ACC112 (cell line): ENCODE measurements around the gene MRPS18A.

Source experiments
- H2AFZ ChIP-seq: fragments of 200-600 bp; sonication (generic); one replicate; pipeline ENCODE4 v1.6.0; 2017; ENCODE audit warnings: antibody characterized with exemption, low read length; ENCODE audit not compliant: unreplicated experiment
- H3K27ac ChIP-seq: fragments of 200-600 bp; sonication (generic); 2 replicates; pipeline ENCODE4 v1.5.1; 2014; ENCODE audit warnings: low read depth, mild to moderate bottlenecking, antibody characterized with exemption, low read length, moderate library complexity
- H3K27me3 ChIP-seq: fragments of 200-600 bp; sonication (generic); 2 replicates; pipeline ENCODE4 v1.6.1; 2014; ENCODE audit warnings: mild to moderate bottlenecking, antibody characterized with exemption, low read length, moderate library complexity, mixed read lengths; ENCODE audit not compliant: insufficient read depth
- H3K36me3 ChIP-seq: fragments of 200-600 bp; sonication (generic); 2 replicates; pipeline ENCODE4 v1.6.1; 2016; ENCODE audit warnings: mild to moderate bottlenecking, antibody characterized with exemption, low read length, moderate library complexity, mixed read lengths; ENCODE audit not compliant: insufficient read depth
- H3K4me1 ChIP-seq: fragments of 200-600 bp; sonication (generic); one replicate; pipeline ENCODE4 v1.6.1; 2016; ENCODE audit warnings: low read length, mixed read lengths; ENCODE audit not compliant: insufficient read depth, unreplicated experiment, control insufficient read depth
- H3K4me3 ChIP-seq: fragments of 200-600 bp; sonication (generic); 2 replicates; pipeline ENCODE4 v1.5.1; 2014; ENCODE audit warnings: mild to moderate bottlenecking, low read depth, low read length
- H3K79me2 ChIP-seq: fragments of 200-600 bp; sonication (generic); one replicate; pipeline ENCODE4 v1.6.0; 2016; ENCODE audit warnings: low read length; ENCODE audit not compliant: control insufficient read depth, unreplicated experiment, insufficient read depth

MRPS18A gene

DNA sequence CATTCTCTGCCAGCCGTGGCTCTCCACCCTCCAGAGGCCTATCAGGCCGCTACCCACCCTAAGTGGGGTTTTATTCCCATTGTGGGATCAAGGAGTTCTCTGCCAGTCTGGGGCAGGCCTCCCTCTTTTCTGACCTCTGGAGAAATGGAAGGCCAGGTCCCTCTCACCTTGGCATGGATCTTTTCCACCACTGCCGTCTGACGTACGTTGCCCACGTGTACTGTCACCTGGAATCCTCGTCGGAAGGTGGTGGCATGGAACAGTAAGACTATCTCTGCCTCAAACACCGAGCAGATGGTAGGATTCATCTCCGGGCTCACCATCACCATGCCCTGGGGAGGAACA is 65.8 kb downstream of the MRPS18A start:
- Histone ChIP-seq H3K36me3 (peaks cover 59% of the 10 kb centered on the region), H3K79me2 (peaks cover 19% of the 10 kb centered on the region), H3K27me3 (no peaks in the 10 kb centered on the region), H3K4me3 (no peak overlapping the region), H3K27ac (no peak overlapping the region), H2AFZ (no peak overlapping the region), H3K4me1 (peaks cover 11% of the 10 kb centered on the region)
